Endothelial cell of umbilical vein (primary cell): ENCODE data around the gene ST6GALNAC6. TPM values are rescaled to one million over a fixed set of nuclear protein-coding genes. Genes with fewer than 3 reads are reported as not detected.
A peak's percentile ranks its signal among the peaks of the same experiment; 100 is the strongest.

Source experiments
- BruUV-seq: library from RNA; stranded (reverse); fragments of 400-500 nt; replicated peaks from 2 replicates; lab custom pipeline; 2021; lab: Mats Ljungman, UMichigan
- CTCF ChIA-PET: fragments of 300-600, 350-600 bp; sonication (Branson Sonifier 250); formaldehyde crosslinking; loops from one replicate; lab custom pipeline; 2021; ENCODE audit warnings: antibody characterized with exemption, inconsistent platforms; lab: Charles Lee
- POLR2A ChIA-PET: fragments of 300-600, 350-600 bp; sonication (Branson Sonifier 250); formaldehyde crosslinking; loops from one replicate; lab custom pipeline; 2021; ENCODE audit warnings: antibody characterized with exemption, inconsistent platforms; lab: Charles Lee
- DNase-seq: peaks from one replicate; pipeline ENCODE4 v3.0.0-alpha.2; 2011; ENCODE audit warnings: low read depth, low spot score
- FAIRE-seq: peaks from 2 replicates; lab custom pipeline; 2011; peaks lifted over from hg19 to GRCh38; lab: Jason Lieb, UNC
- H2AFZ ChIP-seq: 2 replicates; pipeline ENCODE4 v1.6.0; 2012; ENCODE audit warnings: low read depth, low read length, control low read depth, inconsistent platforms
- H3K27ac ChIP-seq: 2 replicates; pipeline ENCODE4 v1.5.1; 2011; ENCODE audit warnings: low read depth, mild to moderate bottlenecking, control low read depth, low read length, moderate library complexity; ENCODE audit not compliant: insufficient read depth
- H3K27me3 ChIP-seq, 2 experiments: 2 replicates each; pipeline versions ENCODE4 v1.6.0 to v1.6.1; 2011; ENCODE audit warnings: low read length in 2 of 2, mixed read lengths in 1 of 2; ENCODE audit not compliant: control insufficient read depth in 2 of 2, insufficient read depth in 2 of 2
- H3K36me3 ChIP-seq, 2 experiments: 2 replicates in 1 of 2; 3 replicates in 1 of 2; pipeline ENCODE4 v1.5.1; 2011; ENCODE audit warnings: low read length in 2 of 2, mild to moderate bottlenecking in 1 of 2, moderate library complexity in 1 of 2; ENCODE audit not compliant: control insufficient read depth in 2 of 2, insufficient read depth in 2 of 2; ENCODE audit errors: extremely low read depth in 1 of 2
- H3K4me1 ChIP-seq: 3 replicates; pipeline ENCODE4 v1.5.1; 2011; ENCODE audit warnings: mild to moderate bottlenecking, low read length; ENCODE audit not compliant: control insufficient read depth, insufficient read depth; ENCODE audit errors: extremely low read depth
- H3K4me2 ChIP-seq: 2 replicates; pipeline ENCODE4 v1.6.1; 2011; ENCODE audit warnings: low read length, control low read depth, mixed read lengths; ENCODE audit not compliant: insufficient read depth
- H3K4me3 ChIP-seq, 3 experiments: fragments of 200-600 bp in 1 of 3; sonication (generic), shearing (Covaris generic) in 1 of 3; replicated peaks in 1 of 3; 2 replicates each; pipeline ENCODE4 v1.5.1; 2011 to 2016; ENCODE audit warnings: control low read depth in 3 of 3, low read length in 3 of 3, mild to moderate bottlenecking in 2 of 3, inconsistent platforms in 1 of 3, low read depth in 1 of 3, moderate library complexity in 1 of 3; ENCODE audit not compliant: insufficient read depth in 1 of 3
- H3K79me2 ChIP-seq: 2 replicates; pipeline ENCODE4 v1.6.0; 2012; ENCODE audit warnings: low read length, inconsistent platforms; ENCODE audit not compliant: control insufficient read depth, insufficient read depth
- H3K9ac ChIP-seq: replicated peaks from 2 replicates; pipeline ENCODE3; 2011; ENCODE audit warnings: low read length, control low read depth; ENCODE audit not compliant: insufficient read depth; ENCODE audit errors: extremely low read depth
- H3K9me1 ChIP-seq: replicated peaks from 3 replicates; pipeline ENCODE4 v1.6.0; 2011; ENCODE audit warnings: mild to moderate bottlenecking, low read length; ENCODE audit not compliant: control insufficient read depth, insufficient read depth; ENCODE audit errors: extremely low read depth
- H3K9me3 ChIP-seq: replicated peaks from 2 replicates; pipeline ENCODE4 v1.5.1; 2012; ENCODE audit warnings: low read length, inconsistent platforms; ENCODE audit not compliant: control insufficient read depth, insufficient read depth
- H4K20me1 ChIP-seq: replicated peaks from 2 replicates; pipeline ENCODE3; 2011; ENCODE audit warnings: mild to moderate bottlenecking, low read length; ENCODE audit not compliant: control insufficient read depth, insufficient read depth; ENCODE audit errors: extremely low read depth
- CTCF ChIP-seq, 2 donors: IDR thresholded peaks; 1 replicate in 1 of 2; 2 replicates in 1 of 2; pipeline ENCODE4 v1.5.1; 2011; ENCODE audit warnings: low read length in 2 of 2, mild to moderate bottlenecking in 2 of 2, moderate library complexity in 2 of 2, control low read depth in 1 of 2, inconsistent platforms in 1 of 2, low read depth in 1 of 2; ENCODE audit not compliant: insufficient read depth in 1 of 2; ENCODE audit errors: extremely low read depth in 1 of 2
- EZH2 ChIP-seq: IDR thresholded peaks from 2 replicates; pipeline ENCODE4 v1.6.1; 2012; ENCODE audit warnings: borderline replicate concordance, low read depth, mild to moderate bottlenecking, moderate library complexity, low read length, inconsistent platforms; ENCODE audit not compliant: severe bottlenecking
- FOS ChIP-seq: IDR thresholded peaks from 2 replicates; pipeline ENCODE4 v1.6.1; 2011; ENCODE audit warnings: mild to moderate bottlenecking, low read length, moderate library complexity, borderline replicate concordance; ENCODE audit not compliant: insufficient read depth
- GATA2 ChIP-seq: IDR thresholded peaks from 2 replicates; pipeline ENCODE4 v1.7.0; 2011; ENCODE audit warnings: low read depth, mild to moderate bottlenecking, moderate library complexity, mixed read lengths, low read length; ENCODE audit not compliant: insufficient read length, insufficient read depth
- JUN ChIP-seq: IDR thresholded peaks from 2 replicates; pipeline ENCODE4 v1.6.1; 2011; ENCODE audit warnings: borderline replicate concordance, low read depth; ENCODE audit not compliant: insufficient read length, insufficient read depth
- MAX ChIP-seq: IDR thresholded peaks from 2 replicates; pipeline ENCODE4 v1.6.1; 2011; ENCODE audit not compliant: insufficient read depth, insufficient read length
- MYC ChIP-seq: IDR thresholded peaks from one replicate; pipeline ENCODE4 v1.6.1; 2011; ENCODE audit warnings: mild to moderate bottlenecking, low read depth, low read length
- POLR2A ChIP-seq: IDR thresholded peaks from 2 replicates; pipeline ENCODE4 v1.6.1; 2012; ENCODE audit warnings: low read depth, mild to moderate bottlenecking, control low read depth, low read length
- POLR2AphosphoS5 ChIP-seq: IDR thresholded peaks from 2 replicates; pipeline ENCODE4 v1.6.1; 2012; ENCODE audit warnings: low read depth, mild to moderate bottlenecking, control low read depth, low read length, moderate library complexity; ENCODE audit not compliant: insufficient read depth
- dilution Hi-C: fragments of 300-500 bp; cut with MboI; formaldehyde crosslinking; loops from one replicate; pipeline ENCODE4 v1.15.0; 2019; ENCODE audit warnings: low sequenced_read_pairs; ENCODE audit not compliant: extremely low pct_ligation_motif_present
- intact Hi-C: fragments of 100-400 bp; cut with micrococcal nuclease; formaldehyde crosslinking; loops from one replicate; pipeline ENCODE4 v1.10.0; 2022
- polyA plus RNA-seq, 4 experiments: library from polyadenylated mRNA; depleted of rRNA in 3 of 4; stranded (reverse) in 3 of 4; unstranded in 1 of 4; fragments of >200 nt; gene quantifications; 2 replicates each; pipeline versions ENCODE4 v1.2.1 to v1.2.3, GENCODE V29; 2011 to 2012; ENCODE audit warnings: missing spikeins in 1 of 4
- total RNA-seq: library from RNA; stranded (reverse); gene quantifications from 2 replicates; pipeline ENCODE4 v1.2.3, GENCODE V29; 2021

The ST6GALNAC6 gene
- total and polyA plus RNA-seq, 2 donors (not counting 3 experiments of a cell fraction or from before 2014, with no cell fraction given): 43.0 to 78.9 TPM

GRCh38 chr9:127865645-127866464 is 33.5 kb downstream of the ST6GALNAC6 start:
- POLR2A ChIA-PET: no interaction called here
- no peak for FAIRE-seq

GRCh38 chr9:127863191-127863621 is 36.2 kb downstream of the ST6GALNAC6 start:
- intact Hi-C loops (no loop called here), dilution Hi-C loops (no loop called here)
- DNase-seq: no peak
- TF ChIP-seq MYC: no peak
- no peak for TF ChIP-seq FOS
- TF ChIP-seq POLR2A: no peak
- TF ChIP-seq EZH2: no peak
- no peak for TF ChIP-seq GATA2
- TF ChIP-seq JUN: no peak
- no peak for TF ChIP-seq CTCF (IDR thresholded peaks at IDR 0.05; ENCODE audit: extremely low read depth in 1 of 2, insufficient read depth in 1 of 2, low read depth in 1 of 2, low read length in 2 of 2)
- no peak for TF ChIP-seq MAX
- no peak for TF ChIP-seq POLR2AphosphoS5
- ChIA-PET CTCF (interaction anchor here (0.5 to 3.5 kb wide), 8 partner anchors 9 to 66 kb away, joined by 3 to 12 read pairs (median 3); partner anchors contain the start of gene ENG), POLR2A (interaction anchor here (1.4 kb wide), 1 partner anchor 11 kb away, joined by 3 read pairs; no protein-coding TSS in a partner anchor)
- Histone ChIP-seq H3K9me1 (no peaks in the 10 kb centered on the region), H3K9ac (no peak overlapping the region), H3K4me1 (peaks cover 36% of the 10 kb centered on the region), H4K20me1 (no peaks in the 10 kb centered on the region), H3K4me3 (no peak overlapping the region), H3K9me3 (no peaks in the 10 kb centered on the region), H3K36me3 (no peaks in the 10 kb centered on the region), H2AFZ (no peak overlapping the region), H3K4me2 (no peak overlapping the region), H3K27ac (no peak overlapping the region), H3K79me2 (no peaks in the 10 kb centered on the region), H3K27me3 (no peaks in the 10 kb centered on the region)
- no peak for FAIRE-seq
- no TSS peak for BruUV-seq

More at GRCh38 chr9:127865645-127866464, 33.5 kb downstream of the ST6GALNAC6 start:
- no TSS peak for BruUV-seq
- intact Hi-C loops (loop anchor here (5.0 kb wide), 1 partner anchor 274 kb away; no protein-coding TSS in a partner anchor), dilution Hi-C loops (no loop called here)
- Histone ChIP-seq H2AFZ (no peak overlapping the region), H3K4me2 (no peak overlapping the region), H3K27ac (no peak overlapping the region), H3K4me1 (peaks cover 34% of the 10 kb centered on the region), H3K4me3 (no peak overlapping the region), H3K9me3 (no peaks in the 10 kb centered on the region), H3K9me1 (no peaks in the 10 kb centered on the region), H4K20me1 (no peaks in the 10 kb centered on the region), H3K79me2 (no peaks in the 10 kb centered on the region), H3K9ac (no peak overlapping the region), H3K36me3 (peaks cover 0 to 5% of the 10 kb centered on the region in 2 experiments), H3K27me3 (no peaks in the 10 kb centered on the region)
- no peak for DNase-seq
- CTCF ChIA-PET: interaction anchor here (1.2 to 3.5 kb wide), 2 partner anchors 11 to 30 kb away, joined by 4 to 12 read pairs; partner anchors contain the start of gene ENG
- TF ChIP-seq JUN (no peak), GATA2 (peak; percentile 72)
